OCI-LY7 (cell line): ENCODE data around the gene ADD2.

Experiments used
- EZH2phosphoT487 ChIP-seq: fragments of 200-600 bp; sonication (generic); IDR thresholded peaks from 2 replicates; pipeline ENCODE4 v1.6.1; 2018; ENCODE audit warnings: low read depth, borderline replicate concordance, mild to moderate bottlenecking, mixed run types, antibody characterized with exemption, low read length, moderate library complexity, mixed read lengths
- TF ChIP-seq, protein P1 (sequence below): fragments of 200-600 bp; sonication (generic); conservative IDR thresholded peaks from 2 replicates; pipeline ENCODE4 v1.5.1; 2014; ENCODE audit warnings: mild to moderate bottlenecking, antibody characterized with exemption, low read length, moderate library complexity, mixed read lengths

DNA sequence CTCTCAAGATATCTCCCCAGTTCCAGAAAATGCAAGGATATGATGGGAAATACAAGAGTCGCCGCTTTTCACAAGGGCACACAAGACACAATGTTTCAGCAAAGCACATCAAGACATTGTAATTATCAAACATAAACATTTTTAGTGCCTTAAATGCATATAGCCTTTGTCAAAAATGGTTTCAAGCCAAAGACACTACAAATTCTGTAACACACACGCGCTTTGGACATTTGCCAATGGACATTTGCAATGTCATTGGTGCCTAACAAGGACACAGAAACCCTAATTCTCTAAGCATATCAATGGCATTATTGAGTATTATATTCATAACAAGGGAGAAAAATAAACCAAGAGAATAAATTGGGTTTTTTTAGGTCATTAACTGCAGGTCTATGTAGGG is 16.1 kb downstream of the ADD2 start:
- TF ChIP-seq, protein P1, sequence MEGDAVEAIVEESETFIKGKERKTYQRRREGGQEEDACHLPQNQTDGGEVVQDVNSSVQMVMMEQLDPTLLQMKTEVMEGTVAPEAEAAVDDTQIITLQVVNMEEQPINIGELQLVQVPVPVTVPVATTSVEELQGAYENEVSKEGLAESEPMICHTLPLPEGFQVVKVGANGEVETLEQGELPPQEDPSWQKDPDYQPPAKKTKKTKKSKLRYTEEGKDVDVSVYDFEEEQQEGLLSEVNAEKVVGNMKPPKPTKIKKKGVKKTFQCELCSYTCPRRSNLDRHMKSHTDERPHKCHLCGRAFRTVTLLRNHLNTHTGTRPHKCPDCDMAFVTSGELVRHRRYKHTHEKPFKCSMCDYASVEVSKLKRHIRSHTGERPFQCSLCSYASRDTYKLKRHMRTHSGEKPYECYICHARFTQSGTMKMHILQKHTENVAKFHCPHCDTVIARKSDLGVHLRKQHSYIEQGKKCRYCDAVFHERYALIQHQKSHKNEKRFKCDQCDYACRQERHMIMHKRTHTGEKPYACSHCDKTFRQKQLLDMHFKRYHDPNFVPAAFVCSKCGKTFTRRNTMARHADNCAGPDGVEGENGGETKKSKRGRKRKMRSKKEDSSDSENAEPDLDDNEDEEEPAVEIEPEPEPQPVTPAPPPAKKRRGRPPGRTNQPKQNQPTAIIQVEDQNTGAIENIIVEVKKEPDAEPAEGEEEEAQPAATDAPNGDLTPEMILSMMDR, result no peak
- TF ChIP-seq EZH2phosphoT487, result no peak
